Loucy (cell line): ENCODE data around the gene DSCAM.

Source experiments
- H2AFZ ChIP-seq: fragments of 200-600 bp; sonication (generic); 2 replicates; pipeline ENCODE4 v1.6.0; 2016; ENCODE audit warnings: antibody characterized with exemption, mild to moderate bottlenecking, low read length, moderate library complexity
- H3F3A ChIP-seq: fragments of 200-600 bp; 2 replicates; pipeline ENCODE4 v1.6.0; 2016; ENCODE audit warnings: antibody characterized with exemption, low read depth, mild to moderate bottlenecking
- H3K27me3 ChIP-seq: fragments of 200-600 bp; sonication (generic); 2 replicates; pipeline ENCODE4 v1.6.1; 2014; ENCODE audit warnings: low read length, mild to moderate bottlenecking; ENCODE audit not compliant: insufficient read depth, poor library complexity, severe bottlenecking
- H3K36me3 ChIP-seq: fragments of 200-600 bp; sonication (generic); 2 replicates; pipeline ENCODE4 v1.6.1; 2016; ENCODE audit warnings: low read length; ENCODE audit not compliant: insufficient read depth
- H3K4me1 ChIP-seq: fragments of 200-600 bp; sonication (generic); 2 replicates; pipeline ENCODE4 v1.5.1; 2014; ENCODE audit warnings: low read length, mild to moderate bottlenecking; ENCODE audit not compliant: insufficient read depth, poor library complexity, severe bottlenecking
- H3K4me2 ChIP-seq: fragments of 200-600 bp; sonication (generic); 2 replicates; pipeline ENCODE4 v1.6.0; 2014; ENCODE audit warnings: antibody characterized with exemption, low read length, low read depth, mild to moderate bottlenecking; ENCODE audit not compliant: poor library complexity, severe bottlenecking
- H3K4me3 ChIP-seq: fragments of 200-600 bp; sonication (generic); 2 replicates; pipeline ENCODE4 v1.5.1; 2014; ENCODE audit warnings: low read length, mild to moderate bottlenecking, mixed read lengths; ENCODE audit not compliant: poor library complexity, severe bottlenecking
- H3K79me2 ChIP-seq: fragments of 200-600 bp; sonication (generic); 2 replicates; pipeline ENCODE4 v1.6.1; 2014; ENCODE audit warnings: low read length; ENCODE audit not compliant: insufficient read depth
- H3K9ac ChIP-seq: fragments of 200-600 bp; sonication (generic); 2 replicates; pipeline ENCODE4 v1.6.0; 2014; ENCODE audit warnings: mild to moderate bottlenecking, low read depth, low read length, moderate library complexity; ENCODE audit not compliant: poor library complexity, severe bottlenecking
- H3K9me2 ChIP-seq: fragments of 200-600 bp; sonication (generic); replicated peaks from 2 replicates; pipeline ENCODE4 v1.6.1; 2016; ENCODE audit warnings: low read depth, low read length, mixed read lengths
- H3K9me3 ChIP-seq: fragments of 200-600 bp; sonication (generic); 2 replicates; pipeline ENCODE4 v1.6.1; 2014; ENCODE audit warnings: mild to moderate bottlenecking, antibody characterized with exemption, low read length, low read depth; ENCODE audit not compliant: insufficient read depth
- H4K20me1 ChIP-seq: fragments of 200-600 bp; sonication (generic); 2 replicates; pipeline ENCODE4 v1.6.0; 2014; ENCODE audit warnings: antibody characterized with exemption, low read length, mild to moderate bottlenecking; ENCODE audit not compliant: insufficient read depth, poor library complexity, severe bottlenecking
- EZH2phosphoT487 ChIP-seq: fragments of 200-600 bp; IDR thresholded peaks from 2 replicates; pipeline ENCODE4 v1.6.1; 2018; ENCODE audit warnings: antibody characterized with exemption, mild to moderate bottlenecking, moderate library complexity, borderline replicate concordance
- TF ChIP-seq, protein P1 (sequence below): fragments of 200-600 bp; sonication (generic); conservative IDR thresholded peaks from 2 replicates; pipeline ENCODE4 v1.5.1; 2014; ENCODE audit warnings: mild to moderate bottlenecking, antibody characterized with exemption, low read length

DSCAM gene

DNA sequence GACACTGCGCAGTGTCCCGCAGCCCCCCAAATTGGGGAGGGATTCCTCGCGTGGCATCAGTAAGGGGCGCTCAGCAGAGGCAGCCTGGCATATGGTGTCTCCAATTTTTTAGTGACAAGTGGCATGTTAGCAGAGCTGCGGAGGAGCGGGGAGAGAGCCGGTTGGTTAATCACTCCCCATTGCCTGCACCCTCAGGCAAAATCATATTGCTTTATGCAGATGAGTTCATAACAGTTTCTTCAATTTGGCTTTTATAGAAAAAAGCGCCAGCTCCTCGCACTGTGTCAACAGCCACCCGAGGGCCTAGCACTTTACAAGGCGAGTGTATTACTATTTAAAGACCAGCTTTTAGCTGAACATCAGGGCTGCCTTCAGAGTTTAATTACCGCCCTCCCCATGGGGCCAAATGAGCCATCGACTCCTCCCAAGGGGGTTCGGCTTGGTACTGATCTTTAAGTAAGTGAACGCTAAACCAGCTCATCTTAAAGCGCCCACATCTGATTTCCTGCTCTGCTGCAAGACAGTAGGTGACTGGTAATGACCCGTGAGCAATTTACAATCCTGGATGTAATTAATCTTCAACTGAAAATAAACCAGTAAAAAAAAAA, 298.9 kb downstream of the DSCAM start:
- Histone ChIP-seq H3K4me3 (no peak overlapping the region), H2AFZ (no peak overlapping the region), H3K9ac (no peak overlapping the region), H3K4me1 (no peaks in the 10 kb centered on the region), H3K36me3 (no peaks in the 10 kb centered on the region), H4K20me1 (no peaks in the 10 kb centered on the region), H3K9me2 (no peaks in the 10 kb centered on the region), H3F3A (no peaks in the 10 kb centered on the region), H3K9me3 (peaks cover 12% of the 10 kb centered on the region; the same call in 1 of the 2 replicates), H3K79me2 (no peaks in the 10 kb centered on the region), H3K27me3 (no peaks in the 10 kb centered on the region), H3K4me2 (no peak overlapping the region)
- TF ChIP-seq, protein P1, sequence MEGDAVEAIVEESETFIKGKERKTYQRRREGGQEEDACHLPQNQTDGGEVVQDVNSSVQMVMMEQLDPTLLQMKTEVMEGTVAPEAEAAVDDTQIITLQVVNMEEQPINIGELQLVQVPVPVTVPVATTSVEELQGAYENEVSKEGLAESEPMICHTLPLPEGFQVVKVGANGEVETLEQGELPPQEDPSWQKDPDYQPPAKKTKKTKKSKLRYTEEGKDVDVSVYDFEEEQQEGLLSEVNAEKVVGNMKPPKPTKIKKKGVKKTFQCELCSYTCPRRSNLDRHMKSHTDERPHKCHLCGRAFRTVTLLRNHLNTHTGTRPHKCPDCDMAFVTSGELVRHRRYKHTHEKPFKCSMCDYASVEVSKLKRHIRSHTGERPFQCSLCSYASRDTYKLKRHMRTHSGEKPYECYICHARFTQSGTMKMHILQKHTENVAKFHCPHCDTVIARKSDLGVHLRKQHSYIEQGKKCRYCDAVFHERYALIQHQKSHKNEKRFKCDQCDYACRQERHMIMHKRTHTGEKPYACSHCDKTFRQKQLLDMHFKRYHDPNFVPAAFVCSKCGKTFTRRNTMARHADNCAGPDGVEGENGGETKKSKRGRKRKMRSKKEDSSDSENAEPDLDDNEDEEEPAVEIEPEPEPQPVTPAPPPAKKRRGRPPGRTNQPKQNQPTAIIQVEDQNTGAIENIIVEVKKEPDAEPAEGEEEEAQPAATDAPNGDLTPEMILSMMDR = no peak
- TF ChIP-seq EZH2phosphoT487 = no peak

DNA sequence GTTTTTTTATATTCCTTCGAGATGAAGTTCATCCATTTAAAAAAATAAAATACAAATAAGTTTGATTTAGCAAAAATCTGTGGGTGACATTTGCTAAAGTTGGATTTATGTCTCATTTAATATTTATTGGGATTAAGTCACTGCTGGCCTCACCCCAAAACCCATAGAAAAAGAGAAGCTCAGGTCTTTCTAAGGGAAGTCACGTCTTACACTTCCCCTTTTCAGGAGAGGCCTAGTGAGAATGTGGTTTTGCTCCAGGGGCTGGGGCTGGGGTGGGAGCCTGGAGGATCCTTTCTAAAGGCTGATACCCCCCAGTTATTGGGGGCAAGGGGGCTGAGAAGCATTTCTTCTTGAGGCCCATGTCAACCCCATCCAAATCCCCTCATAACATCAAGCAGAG, 300.3 kb downstream of the DSCAM start:
- Histone ChIP-seq H3K4me3 (no peak overlapping the region), H3K9me3 (peaks cover 12% of the 10 kb centered on the region; the same call in 1 of the 2 replicates), H3K9me2 (no peaks in the 10 kb centered on the region), H3K27me3 (no peaks in the 10 kb centered on the region), H2AFZ (no peak overlapping the region), H3F3A (no peaks in the 10 kb centered on the region), H3K36me3 (no peaks in the 10 kb centered on the region), H3K9ac (no peak overlapping the region), H3K4me2 (no peak overlapping the region), H3K4me1 (no peaks in the 10 kb centered on the region), H3K79me2 (no peaks in the 10 kb centered on the region), H4K20me1 (no peaks in the 10 kb centered on the region)
- TF ChIP-seq EZH2phosphoT487 = no peak
- TF ChIP-seq, protein P1 = no peak

GRCh38 chr21:40540216-40540615, 306.7 kb downstream of the DSCAM start:
- no peaks in the 10 kb centered on the region for H3K36me3 ChIP-seq
- no peak overlapping the region for H2AFZ ChIP-seq
- H3K27me3 ChIP-seq = no peaks in the 10 kb centered on the region
- H3K4me1 ChIP-seq = no peaks in the 10 kb centered on the region
- H3K9me2 ChIP-seq = no peaks in the 10 kb centered on the region
- H3F3A ChIP-seq = no peaks in the 10 kb centered on the region
- H3K79me2 ChIP-seq = no peaks in the 10 kb centered on the region
- H3K9me3 ChIP-seq = peaks cover 4% of the 10 kb centered on the region; the same call in 1 of the 2 replicates
- H3K4me2 ChIP-seq = no peak overlapping the region
- no peaks in the 10 kb centered on the region for H4K20me1 ChIP-seq
- H3K4me3 ChIP-seq = no peak overlapping the region
- H3K9ac ChIP-seq = no peak overlapping the region
- TF ChIP-seq EZH2phosphoT487 = no peak
- TF ChIP-seq, protein P1 = no peak
